Activated T-cell treated with anti-CD3 and anti-CD28 coated beads, Interleukin-2, amount 50 U/mL, for 1 hour (primary cell): ENCODE data around the gene CELSR1.

ENCODE experiments used
- DNase-seq: peaks from one replicate; pipeline ENCODE4 v3.0.0-alpha.2; 2020

CELSR1 gene

GRCh38 chr22:46373921-46374662, 163.3 kb downstream of the CELSR1 start:
- DNase-seq = peak; percentile 36

- DNase-seq = no peak
These were observed 164.3 kb downstream of the CELSR1 start for GRCh38 chr22:46373159-46373558.

GRCh38 chr22:46372686-46373085, 164.7 kb downstream of the CELSR1 start:
- no peak for DNase-seq

- no peak for DNase-seq
These were observed 165.7 kb downstream of the CELSR1 start for GRCh38 chr22:46371623-46372226.

GRCh38 chr22:46370584-46371291, 166.7 kb downstream of the CELSR1 start:
- DNase-seq = peak; percentile 54

GRCh38 chr22:46369716-46370583, 167.5 kb downstream of the CELSR1 start:
- DNase-seq = no peak

GRCh38 chr22:46368871-46369715, 168.3 kb downstream of the CELSR1 start:
- no peak for DNase-seq

GRCh38 chr22:46368422-46368821, 169.0 kb downstream of the CELSR1 start:
- DNase-seq = no peak

GRCh38 chr22:46367707-46368191, 169.7 kb downstream of the CELSR1 start:
- peak; percentile 77 for DNase-seq

- no peak for DNase-seq
These were observed 170.4 kb downstream of the CELSR1 start for GRCh38 chr22:46366801-46367706.

GRCh38 chr22:46366327-46366731, 171.1 kb downstream of the CELSR1 start:
- no peak for DNase-seq

- DNase-seq = no peak
These were observed 172.2 kb downstream of the CELSR1 start for GRCh38 chr22:46365166-46365624.

GRCh38 chr22:46364341-46365165, 172.9 kb downstream of the CELSR1 start:
- no peak for DNase-seq

GRCh38 chr22:46363611-46364321, 173.7 kb downstream of the CELSR1 start:
- DNase-seq = no peak

GRCh38 chr22:46362934-46363515, 174.4 kb downstream of the CELSR1 start:
- no peak for DNase-seq

GRCh38 chr22:46362203-46362933, 175.1 kb downstream of the CELSR1 start:
- no peak for DNase-seq

- DNase-seq = no peak
These were observed 175.6 kb downstream of the CELSR1 start for GRCh38 chr22:46361826-46362202.

- no peak for DNase-seq
These were observed 176.5 kb downstream of the CELSR1 start for GRCh38 chr22:46360891-46361290.
